Suprapubic skin (tissue), 4 donors: ENCODE results near the gene SPOCD1. TPM values are rescaled to one million over a fixed set of nuclear protein-coding genes. Genes with fewer than 3 reads are reported as not detected.

Source experiments
- DNase-seq, 2 donors: peaks; one replicate each; pipeline ENCODE4 v3.0.0-alpha.2; 2019; ENCODE audit warnings: low spot score in 2 of 2
- H3K27ac ChIP-seq: fragments of 200-600 bp; sonication (generic); one replicate; pipeline ENCODE4 v1.5.1; 2019
- H3K27me3 ChIP-seq: fragments of 200-600 bp; sonication (generic); one replicate; pipeline ENCODE4 v1.5.1; 2019
- H3K36me3 ChIP-seq: fragments of 200-600 bp; sonication (generic); one replicate; pipeline ENCODE4 v1.5.1; 2019
- H3K4me1 ChIP-seq: fragments of 200-600 bp; sonication (generic); one replicate; pipeline ENCODE4 v1.5.1; 2019
- H3K4me3 ChIP-seq: fragments of 200-600 bp; sonication (generic); one replicate; pipeline ENCODE4 v1.5.1; 2019; ENCODE audit warnings: mild to moderate bottlenecking
- H3K9me3 ChIP-seq: fragments of 200-600 bp; sonication (generic); one replicate; pipeline ENCODE4 v1.5.1; 2019
- CTCF ChIP-seq, 2 donors: fragments of 200-600 bp in 1 of 2; fragments of 450-650 bp in 1 of 2; sonication (generic) in 1 of 2; IDR thresholded peaks; one replicate each; pipeline ENCODE4 v1.5.1; 2016 to 2019; ENCODE audit warnings: antibody characterized with exemption in 2 of 2, mild to moderate bottlenecking in 1 of 2, moderate library complexity in 1 of 2
- EP300 ChIP-seq: sonication (generic); formaldehyde crosslinking; IDR thresholded peaks from one replicate; pipeline ENCODE4 v1.6.1; 2017; ENCODE audit warnings: antibody characterized with exemption
- POLR2A ChIP-seq, 2 donors: fragments of 450-650 bp; IDR thresholded peaks; one replicate each; pipeline ENCODE4 v1.6.1; 2017; ENCODE audit warnings: antibody characterized with exemption in 2 of 2, mild to moderate bottlenecking in 2 of 2, moderate library complexity in 2 of 2
- POLR2AphosphoS5 ChIP-seq, 3 donors: sonication (generic); formaldehyde crosslinking; IDR thresholded peaks; one replicate each; pipeline ENCODE4 v1.6.1; 2017; ENCODE audit warnings: antibody characterized with exemption in 3 of 3
- WGBS: methylation state at CpG from one replicate; pipeline ENCODE4 v1.1.5; 2018; 5-methylcytosine and 5-hydroxymethylcytosine counted together
- total RNA-seq, 4 donors: library from RNA; depleted of rRNA; stranded (reverse); fragments of >200 nt; gene quantifications; one replicate each; pipeline ENCODE4 v1.1.0, GENCODE V29; 2016

The SPOCD1 gene
- total RNA-seq, 4 donors from 2014 or later: 3.2 TPM; not detected in 3

GRCh38 chr1:31745096-31745945 lies 70.5 kb downstream of the SPOCD1 start:
- Histone ChIP-seq H3K4me1 (no peaks in the 10 kb centered on the region), H3K27ac (no peak overlapping the region)

GRCh38 chr1:31744165-31744888 lies 71.5 kb downstream of the SPOCD1 start:
- H3K4me1 ChIP-seq: no peaks in the 10 kb centered on the region
- 94% methylated on average over 16 of the region's 28 CpGs for WGBS

More at GRCh38 chr1:31745096-31745945, 70.5 kb downstream of the SPOCD1 start:
- no peaks in the 10 kb centered on the region for H3K36me3 ChIP-seq
- no peaks in the 10 kb centered on the region for H3K9me3 ChIP-seq
- no peaks in the 10 kb centered on the region for H3K27me3 ChIP-seq
- 23% methylated on average over 2 of the region's 4 CpGs for WGBS
- no peak for DNase-seq
- no peak for TF ChIP-seq POLR2AphosphoS5 (IDR thresholded peaks at IDR 0.05)
- TF ChIP-seq EP300: no peak
- TF ChIP-seq POLR2A (IDR thresholded peaks at IDR 0.05): no peak
- peak; percentile 49 to 83 for TF ChIP-seq CTCF (IDR thresholded peaks at IDR 0.05)
- H3K4me3 ChIP-seq: no peak overlapping the region

GRCh38 chr1:31742462-31743212 lies 73.2 kb downstream of the SPOCD1 start:
- H3K27ac ChIP-seq: no peak overlapping the region
- H3K27me3 ChIP-seq: no peaks in the 10 kb centered on the region
- no peaks in the 10 kb centered on the region for H3K9me3 ChIP-seq
- H3K36me3 ChIP-seq: no peaks in the 10 kb centered on the region
- TF ChIP-seq POLR2AphosphoS5 (IDR thresholded peaks at IDR 0.05) (no peak), EP300 (no peak), POLR2A (IDR thresholded peaks at IDR 0.05) (no peak), CTCF (IDR thresholded peaks at IDR 0.05) (no peak)
- H3K4me1 ChIP-seq: no peaks in the 10 kb centered on the region
- WGBS: 98% methylated on average over 6 of the region's 32 CpGs
- no peak overlapping the region for H3K4me3 ChIP-seq
- DNase-seq: no peak

More at GRCh38 chr1:31744165-31744888, 71.5 kb downstream of the SPOCD1 start:
- Histone ChIP-seq H3K9me3 (no peaks in the 10 kb centered on the region), H3K27ac (no peak overlapping the region), H3K36me3 (no peaks in the 10 kb centered on the region), H3K27me3 (no peaks in the 10 kb centered on the region), H3K4me3 (no peak overlapping the region)
- TF ChIP-seq POLR2AphosphoS5 (IDR thresholded peaks at IDR 0.05): no peak
- TF ChIP-seq EP300: no peak
- TF ChIP-seq POLR2A (IDR thresholded peaks at IDR 0.05): no peak
- no peak for TF ChIP-seq CTCF (IDR thresholded peaks at IDR 0.05)
- no peak for DNase-seq

Other genes starting within 250 kb of the SPOCD1 start
- 10 to 100 TPM; 40.1 to 78.5 (median 64.0) TPM for gene TINAGL1, start 239.5 kb downstream of the SPOCD1 start, total RNA-seq
- gene HCRTR1, start 198.3 kb downstream of the SPOCD1 start, total RNA-seq: not detected
- 100 to 1,000 TPM in 3 of 4 donors, 10 to 100 TPM in 1; 97.9 to 117 (median 103) TPM for gene PEF1, start 171.1 kb downstream of the SPOCD1 start, total RNA-seq
- gene COL16A1, start 112.0 kb downstream of the SPOCD1 start, total RNA-seq: 100 to 1,000 TPM in 2 of 4 donors, 10 to 100 TPM in 2; 41.6 to 188 (median 93.1) TPM
- 1 to 10 TPM; 1.4 to 6.0 (median 2.5) TPM for gene ADGRB2, start 51.7 kb downstream of the SPOCD1 start, total RNA-seq
- gene PTP4A2, start 122.3 kb upstream of the SPOCD1 start, total RNA-seq: 100 to 1,000 TPM in 3 of 4 donors, 10 to 100 TPM in 1; 97.2 to 147 (median 121) TPM
- 10 to 100 TPM; 57.2 to 85.2 (median 64.3) TPM for gene KHDRBS1, start 197.8 kb upstream of the SPOCD1 start, total RNA-seq